SJSA1 (cell line): ENCODE results near the gene ACMSD. TPM values are rescaled to one million over a fixed set of nuclear protein-coding genes. Genes with fewer than 3 reads are reported as not detected.

Experiments used
- DNase-seq, 2 experiments: peaks; one replicate each; pipeline ENCODE4 v3.0.0-alpha.2; 2015 to 2020; ENCODE audit warnings: low spot score in 2 of 2, low read depth in 1 of 2
- H3K27ac ChIP-seq: fragments of 250-450 bp; sonication (Bioruptor Pico); 2 replicates; pipeline ENCODE4 v1.5.1; 2020; ENCODE audit warnings: mild to moderate bottlenecking, moderate library complexity
- H3K27me3 ChIP-seq: fragments of 250-450 bp; sonication (Bioruptor Pico); replicated peaks from 2 replicates; pipeline ENCODE4 v1.5.1; 2020; ENCODE audit warnings: mild to moderate bottlenecking, moderate library complexity
- H3K36me3 ChIP-seq: fragments of 250-450 bp; sonication (Bioruptor Pico); 2 replicates; pipeline ENCODE4 v1.5.1; 2020; ENCODE audit warnings: mild to moderate bottlenecking
- H3K4me1 ChIP-seq: fragments of 250-450 bp; sonication (Bioruptor Pico); replicated peaks from 2 replicates; pipeline ENCODE4 v1.6.1; 2021; ENCODE audit warnings: mild to moderate bottlenecking
- H3K4me3 ChIP-seq: fragments of 250-450 bp; sonication (Bioruptor Pico); 2 replicates; pipeline ENCODE4 v1.5.1; 2020; ENCODE audit warnings: mild to moderate bottlenecking
- H3K9me3 ChIP-seq: fragments of 250-450 bp; sonication (Bioruptor Pico); replicated peaks from 2 replicates; pipeline ENCODE4 v1.5.1; 2020; ENCODE audit warnings: mild to moderate bottlenecking
- total RNA-seq: library from RNA; depleted of rRNA; stranded (reverse); fragments of >200 nt; shearing (Covaris generic); gene quantifications from 2 replicates; pipeline ENCODE4 v1.2.3, GENCODE V29; 2014

ACMSD gene
- total RNA-seq, 1 experiment from 2014 or later = not detected

DNA sequence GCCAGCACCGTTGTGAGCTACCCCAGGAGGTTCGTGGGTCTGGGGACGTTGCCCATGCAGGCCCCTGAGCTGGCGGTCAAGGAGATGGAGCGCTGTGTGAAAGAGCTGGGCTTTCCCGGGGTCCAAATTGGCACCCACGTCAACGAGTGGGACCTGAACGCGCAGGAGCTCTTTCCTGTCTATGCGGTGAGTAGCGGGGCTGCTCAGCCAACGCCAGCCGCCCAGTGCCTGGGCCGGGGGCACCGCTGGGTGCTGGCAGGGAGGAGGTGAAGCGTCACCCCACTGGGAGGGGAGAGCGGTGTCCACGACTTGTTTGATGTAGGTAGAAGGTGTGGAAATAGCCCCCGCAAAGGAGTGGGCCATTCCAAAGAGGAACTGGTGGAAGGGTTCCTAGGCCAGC is 25.0 kb downstream of the ACMSD start:
- Histone ChIP-seq H3K36me3 (no peaks in the 10 kb centered on the region), H3K27me3 (no peaks in the 10 kb centered on the region), H3K27ac (no peak overlapping the region), H3K4me1 (no peaks in the 10 kb centered on the region), H3K4me3 (no peak overlapping the region), H3K9me3 (no peaks in the 10 kb centered on the region)
- no peak for DNase-seq

DNA sequence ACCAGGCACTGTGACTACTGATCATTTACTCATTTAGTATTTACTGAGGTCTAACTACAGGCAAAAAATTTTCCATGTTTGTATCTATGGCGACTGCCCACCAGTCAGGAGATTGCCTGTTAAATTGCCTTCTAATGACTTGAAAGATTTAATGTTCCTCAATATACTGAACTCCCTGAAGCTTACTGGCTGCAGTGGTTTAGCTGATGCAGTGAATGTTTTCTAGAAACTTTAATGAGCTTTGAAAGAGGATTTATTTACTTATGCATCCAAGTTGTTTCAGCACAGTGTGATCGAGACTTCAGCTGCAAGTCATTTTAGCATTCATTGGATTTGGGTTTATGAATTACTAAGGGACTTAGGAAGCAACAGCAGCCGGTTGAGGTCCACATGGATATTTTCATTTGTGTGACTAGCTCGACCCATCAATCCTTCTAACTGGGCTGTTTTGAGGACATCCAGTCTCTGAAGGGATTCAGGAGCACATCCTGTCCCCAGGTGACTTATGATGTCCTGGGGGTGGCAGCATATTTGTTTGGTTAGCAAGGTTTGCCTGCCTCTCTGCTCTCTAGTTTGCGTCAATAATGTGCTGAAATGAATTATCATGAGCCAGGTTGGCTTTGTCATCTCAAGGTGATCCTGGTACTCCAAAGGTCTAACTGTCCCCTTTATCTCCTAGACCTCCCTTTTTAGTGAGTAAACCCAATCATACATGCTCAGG is 26.8 kb downstream of the ACMSD start:
- no peaks in the 10 kb centered on the region for H3K36me3 ChIP-seq
- no peaks in the 10 kb centered on the region for H3K4me1 ChIP-seq
- DNase-seq = no peak
- no peaks in the 10 kb centered on the region for H3K9me3 ChIP-seq
- H3K27ac ChIP-seq = no peak overlapping the region
- no peak overlapping the region for H3K4me3 ChIP-seq
- H3K27me3 ChIP-seq = no peaks in the 10 kb centered on the region

GRCh38 chr2:134866498-134867099 is 28.2 kb downstream of the ACMSD start:
- no peak overlapping the region for H3K27ac ChIP-seq

DNA sequence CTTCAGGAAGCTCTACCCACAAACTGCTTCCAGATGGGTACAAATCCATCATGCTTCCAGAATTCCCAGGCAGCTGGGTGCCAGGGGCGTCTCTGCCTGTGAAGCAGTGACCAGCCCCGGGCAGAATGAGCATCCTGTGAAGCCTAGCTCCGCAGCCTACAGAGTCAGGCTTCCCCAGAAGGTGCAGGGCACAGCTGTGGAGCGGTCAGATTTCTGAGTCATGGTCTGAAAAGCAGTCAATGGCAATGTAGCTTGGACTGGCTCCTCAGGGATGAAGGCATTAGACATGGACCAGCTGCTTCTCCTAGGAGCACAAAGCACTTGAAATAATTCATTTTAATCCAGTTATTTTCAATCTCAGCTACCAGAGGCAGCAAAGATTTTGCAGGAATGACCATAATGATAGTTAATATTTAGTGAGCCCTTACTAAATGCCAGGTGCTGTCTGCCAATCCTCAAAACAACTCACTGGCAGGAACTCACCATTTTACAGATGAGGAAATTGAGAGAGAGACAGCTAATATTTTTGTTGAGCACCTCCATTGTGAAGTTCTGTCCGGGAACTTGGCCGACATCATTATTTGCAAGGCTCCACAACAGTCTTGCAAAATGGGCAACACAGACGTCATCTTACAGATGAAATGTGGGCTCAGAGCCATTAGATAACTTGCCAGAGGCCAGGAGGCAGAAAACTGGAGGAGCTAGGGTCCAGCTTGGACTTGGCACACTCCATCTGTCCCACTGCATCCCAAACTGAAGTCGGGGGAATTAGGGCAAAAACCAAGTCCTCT is 31.7 kb downstream of the ACMSD start:
- no peak overlapping the region for H3K27ac ChIP-seq
- no peak for DNase-seq
- H3K9me3 ChIP-seq = no peaks in the 10 kb centered on the region
- H3K36me3 ChIP-seq = no peaks in the 10 kb centered on the region
- H3K27me3 ChIP-seq = no peaks in the 10 kb centered on the region
- no peak overlapping the region for H3K4me3 ChIP-seq
- no peaks in the 10 kb centered on the region for H3K4me1 ChIP-seq

More at GRCh38 chr2:134866498-134867099, 28.2 kb downstream of the ACMSD start:
- DNase-seq = no peak
- Histone ChIP-seq H3K4me3 (no peak overlapping the region), H3K9me3 (no peaks in the 10 kb centered on the region), H3K27me3 (no peaks in the 10 kb centered on the region), H3K4me1 (no peaks in the 10 kb centered on the region), H3K36me3 (no peaks in the 10 kb centered on the region)

DNA sequence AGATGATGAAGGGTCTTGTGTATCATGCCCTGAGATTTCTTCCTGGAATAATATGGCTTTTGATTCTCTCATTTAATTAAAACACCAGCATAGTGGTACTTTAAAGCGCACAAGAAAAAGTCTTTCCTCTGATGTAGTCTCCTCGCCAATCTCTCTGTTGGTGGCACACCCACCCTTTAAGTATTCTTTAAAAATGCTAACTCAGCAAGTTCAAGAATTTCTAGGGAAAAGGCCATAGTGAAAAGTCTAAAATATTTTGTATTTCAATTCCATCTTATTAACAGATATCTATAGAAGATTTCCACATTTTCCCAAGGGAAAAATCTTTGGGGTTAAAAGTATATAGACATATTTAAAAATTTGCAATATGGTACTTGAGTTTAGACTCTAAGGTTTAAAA is 34.7 kb downstream of the ACMSD start:
- Histone ChIP-seq H3K27ac (no peak overlapping the region), H3K4me3 (no peak overlapping the region), H3K4me1 (no peaks in the 10 kb centered on the region), H3K36me3 (no peaks in the 10 kb centered on the region), H3K27me3 (no peaks in the 10 kb centered on the region), H3K9me3 (no peaks in the 10 kb centered on the region)
- DNase-seq = no peak

GRCh38 chr2:134875309-134875708 is 36.9 kb downstream of the ACMSD start:
- no peaks in the 10 kb centered on the region for H3K27me3 ChIP-seq
- no peak overlapping the region for H3K27ac ChIP-seq
- H3K4me3 ChIP-seq = no peak overlapping the region
- H3K9me3 ChIP-seq = no peaks in the 10 kb centered on the region
- no peak for DNase-seq
- no peaks in the 10 kb centered on the region for H3K36me3 ChIP-seq
- no peaks in the 10 kb centered on the region for H3K4me1 ChIP-seq

- Histone ChIP-seq H3K27me3 (no peaks in the 10 kb centered on the region), H3K9me3 (no peaks in the 10 kb centered on the region), H3K4me3 (no peak overlapping the region), H3K4me1 (no peaks in the 10 kb centered on the region), H3K27ac (no peak overlapping the region), H3K36me3 (no peaks in the 10 kb centered on the region)
- DNase-seq = no peak
These were observed 44.4 kb downstream of the ACMSD start for GRCh38 chr2:134882773-134883172.

DNA sequence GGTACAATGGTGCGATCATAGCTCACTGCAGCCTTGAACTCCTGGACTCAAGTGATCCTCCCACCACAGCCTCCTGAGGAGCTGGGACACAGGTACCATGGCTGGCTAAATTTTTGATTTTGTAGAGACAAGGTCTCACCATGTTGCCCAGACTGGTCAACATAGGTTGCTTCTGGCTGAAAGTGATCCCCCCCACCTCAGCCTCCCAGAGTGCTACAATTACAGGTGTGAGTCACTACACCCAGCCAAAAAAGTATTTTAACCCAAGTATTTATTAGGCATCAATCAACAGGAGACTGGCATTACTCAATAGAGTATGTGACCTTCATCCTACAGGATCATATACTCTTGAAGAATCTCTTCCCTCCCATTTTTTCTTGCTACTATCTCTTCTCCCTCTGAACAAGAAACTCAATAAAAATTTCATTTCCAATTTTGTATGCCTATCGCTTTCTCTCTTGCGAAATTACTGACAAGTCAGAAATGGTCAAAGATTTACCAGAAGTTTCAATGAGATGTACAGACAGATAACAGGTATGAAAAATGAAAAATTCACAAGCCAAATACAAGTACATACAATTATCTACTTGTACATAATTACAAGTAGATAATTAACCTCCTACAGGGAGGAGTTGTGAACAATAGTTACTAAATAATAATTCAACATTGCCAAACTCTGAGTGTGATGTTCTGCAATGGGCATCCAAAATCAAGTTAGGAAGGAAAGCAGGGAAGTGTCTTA is 45.3 kb downstream of the ACMSD start:
- H3K4me1 ChIP-seq = no peaks in the 10 kb centered on the region
- H3K36me3 ChIP-seq = no peaks in the 10 kb centered on the region
- no peak for DNase-seq
- H3K27me3 ChIP-seq = no peaks in the 10 kb centered on the region
- no peak overlapping the region for H3K4me3 ChIP-seq
- no peaks in the 10 kb centered on the region for H3K9me3 ChIP-seq
- H3K27ac ChIP-seq = no peak overlapping the region

DNA sequence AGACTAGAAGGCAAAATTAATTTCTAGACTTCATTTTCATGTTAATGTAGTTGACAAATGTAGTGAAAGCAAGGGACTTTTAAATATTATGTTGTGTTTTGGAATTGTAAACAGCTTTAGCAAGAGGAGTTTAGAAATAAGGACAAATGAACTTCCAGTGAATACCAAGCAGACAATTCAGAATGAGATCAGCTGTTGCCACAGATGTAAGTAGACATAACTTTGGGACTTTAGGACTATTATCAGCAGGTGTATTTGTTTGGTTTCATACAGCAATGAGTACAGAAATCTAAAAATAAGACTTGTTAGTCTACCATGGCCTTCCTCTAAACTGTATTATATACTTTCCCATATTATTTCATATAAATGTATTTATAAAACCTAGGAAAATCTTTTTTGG is 46.0 kb downstream of the ACMSD start:
- Histone ChIP-seq H3K4me1 (no peaks in the 10 kb centered on the region), H3K36me3 (no peaks in the 10 kb centered on the region), H3K27me3 (no peaks in the 10 kb centered on the region), H3K9me3 (no peaks in the 10 kb centered on the region), H3K4me3 (no peak overlapping the region), H3K27ac (no peak overlapping the region)
- DNase-seq = no peak

GRCh38 chr2:134892282-134893035 is 54.0 kb downstream of the ACMSD start:
- H3K27me3 ChIP-seq = no peaks in the 10 kb centered on the region
- no peak for DNase-seq

GRCh38 chr2:134897932-134898331 is 59.5 kb downstream of the ACMSD start:
- Histone ChIP-seq H3K27me3 (no peaks in the 10 kb centered on the region; the same call in 1 of the 2 replicates), H3K4me1 (no peaks in the 10 kb centered on the region), H3K4me3 (no peak overlapping the region), H3K27ac (no peak overlapping the region), H3K36me3 (no peaks in the 10 kb centered on the region), H3K9me3 (no peaks in the 10 kb centered on the region)
- no peak for DNase-seq

More at GRCh38 chr2:134892282-134893035, 54.0 kb downstream of the ACMSD start:
- Histone ChIP-seq H3K27ac (no peak overlapping the region), H3K9me3 (no peaks in the 10 kb centered on the region), H3K36me3 (no peaks in the 10 kb centered on the region), H3K4me3 (no peak overlapping the region), H3K4me1 (no peaks in the 10 kb centered on the region)

GRCh38 chr2:134899204-134899603 is 60.8 kb downstream of the ACMSD start:
- no peaks in the 10 kb centered on the region for H3K4me1 ChIP-seq
- DNase-seq = no peak
- H3K27ac ChIP-seq = no peak overlapping the region
- no peaks in the 10 kb centered on the region for H3K36me3 ChIP-seq
- no peaks in the 10 kb centered on the region; the same call in 1 of the 2 replicates for H3K27me3 ChIP-seq
- H3K9me3 ChIP-seq = no peaks in the 10 kb centered on the region
- no peak overlapping the region for H3K4me3 ChIP-seq

- Histone ChIP-seq H3K27me3 (no peaks in the 10 kb centered on the region; the same call in 1 of the 2 replicates), H3K27ac (no peak overlapping the region), H3K36me3 (no peaks in the 10 kb centered on the region), H3K4me3 (no peak overlapping the region), H3K4me1 (no peaks in the 10 kb centered on the region), H3K9me3 (no peaks in the 10 kb centered on the region)
- no peak for DNase-seq
These were observed 61.7 kb downstream of the ACMSD start for GRCh38 chr2:134900151-134900550.
